ENCODE measurements around the gene SEC23A.
"Not testable (repeated sequence)": the region's sequence is repeated elsewhere in the genome, so short reads cannot be mapped to it uniquely, and the experiment has no call there.

The SEC23A gene

GRCh38 chr14:39069923-39070322 is 33.1 kb downstream of the SEC23A start:
- Histone ChIP-seq H3K9me3 (ENCODE audit: control insufficient read depth, insufficient read depth, low read depth, low read length) (no peaks in the 10 kb centered on the region), H3K36me3 (ENCODE audit: control insufficient read depth in 2 of 2, insufficient read depth in 1 of 2, low read length in 2 of 2) (peaks cover 38 to 64% of the 10 kb centered on the region in 2 experiments), H3K27ac (ENCODE audit: extremely low read depth, low read depth, low read length) (no peak overlapping the region), H3K4me3 (ENCODE audit: low read depth, low read length) (no peak overlapping the region), H3K4me1 (ENCODE audit: control insufficient read depth, insufficient read depth, low read length) (no peaks in the 10 kb centered on the region)
- POLR2A ChIA-PET, result no interaction called here
- no peak for TF ChIP-seq SCRT1 (tag by site-specific recombination; IDR thresholded peaks at IDR 0.05; ENCODE audit: borderline replicate concordance)
- TF ChIP-seq ZNF792 (tag by site-specific recombination; IDR thresholded peaks at IDR 0.05), result no peak
- no peak for TF ChIP-seq ZNF664 (tag by site-specific recombination; IDR thresholded peaks at IDR 0.05)
- CTCF ChIA-PET, result no interaction called here

DNA sequence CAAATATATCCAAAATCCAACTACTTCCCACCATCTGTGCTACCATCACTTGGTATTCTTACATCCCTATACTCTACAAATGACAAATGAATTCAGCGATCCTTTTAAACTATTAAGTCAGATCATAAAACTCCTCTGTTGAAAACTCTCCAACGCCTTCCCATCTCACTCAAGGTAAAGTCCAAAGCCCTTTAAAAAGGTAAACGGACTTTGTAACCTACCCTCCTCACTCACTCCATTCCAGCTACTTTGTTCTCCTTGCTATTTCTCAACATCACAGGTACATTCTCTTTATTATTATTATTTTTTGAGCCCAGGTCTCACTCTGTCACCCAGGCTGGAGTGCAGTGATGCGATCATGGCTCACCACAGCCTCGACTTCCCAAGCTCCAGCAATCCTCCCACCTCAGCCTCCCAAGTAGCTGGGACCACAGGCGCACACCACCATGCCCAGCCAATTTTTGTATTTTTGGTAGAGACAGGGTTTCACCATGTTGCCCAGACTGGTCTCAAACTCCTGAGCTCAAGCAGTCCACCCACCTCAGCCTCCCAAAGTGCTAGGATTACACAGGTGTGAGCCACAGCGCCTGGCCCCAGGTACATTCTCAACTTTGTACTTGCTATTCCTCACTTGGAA is 33.7 kb downstream of the SEC23A start:
- H3K4me1 ChIP-seq (ENCODE audit: control insufficient read depth, insufficient read depth, low read length); H3K4me3 ChIP-seq (ENCODE audit: low read depth, low read length); CTCF ChIA-PET; POLR2A ChIA-PET; H3K27ac ChIP-seq (ENCODE audit: extremely low read depth, low read depth, low read length); H3K9me3 ChIP-seq (ENCODE audit: control insufficient read depth, insufficient read depth, low read depth, low read length): not testable (repeated sequence)
- H3K36me3 ChIP-seq (ENCODE audit: control insufficient read depth in 2 of 2, insufficient read depth in 1 of 2, low read length in 2 of 2), result peaks cover 43 to 66% of the 10 kb centered on the region in 2 experiments

- Histone ChIP-seq H3K36me3 (ENCODE audit: control insufficient read depth in 2 of 2, insufficient read depth in 1 of 2, low read length in 2 of 2) (peaks cover 62 to 68% of the 10 kb centered on the region in 2 experiments), H3K9me3 (ENCODE audit: control insufficient read depth, insufficient read depth, low read depth, low read length) (no peaks in the 10 kb centered on the region), H3K27ac (ENCODE audit: extremely low read depth, low read depth, low read length) (no peak overlapping the region), H3K4me1 (ENCODE audit: control insufficient read depth, insufficient read depth, low read length) (no peaks in the 10 kb centered on the region), H3K4me3 (ENCODE audit: low read depth, low read length) (no peak overlapping the region)
- TF ChIP-seq ZNF341 (tag by site-specific recombination; IDR thresholded peaks at IDR 0.05; ENCODE audit: low read depth), result no peak
- no peak for TF ChIP-seq REPIN1 (tag by site-specific recombination; IDR thresholded peaks at IDR 0.05; ENCODE audit: low read depth)
- no peak for TF ChIP-seq ZNF426 (tag by site-specific recombination; IDR thresholded peaks at IDR 0.05)
- TF ChIP-seq ZNF221 (tag by site-specific recombination; IDR thresholded peaks at IDR 0.05; ENCODE audit: borderline replicate concordance), result no peak
- TF ChIP-seq ZNF521 (tag by site-specific recombination; IDR thresholded peaks at IDR 0.05), result no peak
- TF ChIP-seq ELK4 (IDR thresholded peaks at IDR 0.05; ENCODE audit: borderline replicate concordance, low read depth, low read length), result no peak
- no peak for TF ChIP-seq HOXC10 (CRISPR knock-in tag; IDR thresholded peaks at IDR 0.05)
- no peak for TF ChIP-seq ZNF670 (tag by site-specific recombination; IDR thresholded peaks at IDR 0.05; ENCODE audit: low read depth)
- no peak for TF ChIP-seq KLF1 (tag by site-specific recombination; IDR thresholded peaks at IDR 0.05)
- TF ChIP-seq MZF1 (tag by site-specific recombination; IDR thresholded peaks at IDR 0.05; ENCODE audit: borderline replicate concordance), result no peak
- no peak for TF ChIP-seq ZNF223 (tag by site-specific recombination; IDR thresholded peaks at IDR 0.05)
- no peak for TF ChIP-seq ZNF48 (tag by site-specific recombination; IDR thresholded peaks at IDR 0.05)
- no peak for TF ChIP-seq FEZF1 (tag by site-specific recombination; IDR thresholded peaks at IDR 0.05)
- TF ChIP-seq, protein P1, sequence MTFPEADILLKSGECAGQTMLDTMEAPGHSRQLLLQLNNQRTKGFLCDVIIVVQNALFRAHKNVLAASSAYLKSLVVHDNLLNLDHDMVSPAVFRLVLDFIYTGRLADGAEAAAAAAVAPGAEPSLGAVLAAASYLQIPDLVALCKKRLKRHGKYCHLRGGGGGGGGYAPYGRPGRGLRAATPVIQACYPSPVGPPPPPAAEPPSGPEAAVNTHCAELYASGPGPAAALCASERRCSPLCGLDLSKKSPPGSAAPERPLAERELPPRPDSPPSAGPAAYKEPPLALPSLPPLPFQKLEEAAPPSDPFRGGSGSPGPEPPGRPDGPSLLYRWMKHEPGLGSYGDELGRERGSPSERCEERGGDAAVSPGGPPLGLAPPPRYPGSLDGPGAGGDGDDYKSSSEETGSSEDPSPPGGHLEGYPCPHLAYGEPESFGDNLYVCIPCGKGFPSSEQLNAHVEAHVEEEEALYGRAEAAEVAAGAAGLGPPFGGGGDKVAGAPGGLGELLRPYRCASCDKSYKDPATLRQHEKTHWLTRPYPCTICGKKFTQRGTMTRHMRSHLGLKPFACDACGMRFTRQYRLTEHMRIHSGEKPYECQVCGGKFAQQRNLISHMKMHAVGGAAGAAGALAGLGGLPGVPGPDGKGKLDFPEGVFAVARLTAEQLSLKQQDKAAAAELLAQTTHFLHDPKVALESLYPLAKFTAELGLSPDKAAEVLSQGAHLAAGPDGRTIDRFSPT (tag by site-specific recombination; IDR thresholded peaks at IDR 0.05), result no peak
- POLR2A ChIA-PET, result no interaction called here
- CTCF ChIA-PET, result no interaction called here
Measured at GRCh38 chr14:39060818-39061437, 42.1 kb downstream of the SEC23A start.

Measured in HEK293 (cell line).